Trophoblast cell (in vitro differentiated cells and primary cell): ENCODE data around the gene KIF21B.
A peak's percentile ranks its signal among the peaks of the same experiment; 100 is the strongest.

Experiments used
- DNase-seq, 2 donors: peaks; one replicate each; pipeline ENCODE4 v3.0.0-alpha.2; 2016
- H2AFZ ChIP-seq: 2 replicates; pipeline ENCODE4 v1.6.1; 2013; ENCODE audit warnings: low read length, moderate library complexity, mild to moderate bottlenecking; ENCODE audit not compliant: insufficient read depth, poor library complexity
- H2AK5ac ChIP-seq: 2 replicates; pipeline ENCODE4 v1.6.1; 2013; ENCODE audit warnings: mild to moderate bottlenecking, low read length
- H2BK120ac ChIP-seq: 2 replicates; pipeline ENCODE4 v1.6.1; 2013; ENCODE audit warnings: low read length, mild to moderate bottlenecking, moderate library complexity; ENCODE audit not compliant: insufficient read depth, poor library complexity
- H2BK12ac ChIP-seq: 2 replicates; pipeline ENCODE4 v1.6.1; 2013; ENCODE audit warnings: mild to moderate bottlenecking, low read length, moderate library complexity
- H2BK5ac ChIP-seq: 2 replicates; pipeline ENCODE4 v1.6.1; 2013; ENCODE audit warnings: low read length, low read depth, moderate library complexity, mild to moderate bottlenecking; ENCODE audit not compliant: poor library complexity
- H3K14ac ChIP-seq: 2 replicates; pipeline ENCODE4 v1.6.1; 2013; ENCODE audit warnings: mild to moderate bottlenecking, low read length
- H3K18ac ChIP-seq: 2 replicates; pipeline ENCODE4 v1.6.1; 2013; ENCODE audit warnings: mild to moderate bottlenecking, low read length
- H3K23ac ChIP-seq: 2 replicates; pipeline ENCODE4 v1.6.1; 2013; ENCODE audit warnings: low read length
- H3K27ac ChIP-seq: 2 replicates; pipeline ENCODE4 v1.5.1; 2013; ENCODE audit warnings: low read depth, mild to moderate bottlenecking, inconsistent platforms, low read length, moderate library complexity
- H3K27me3 ChIP-seq: 2 replicates; pipeline ENCODE4 v1.6.1; 2013; ENCODE audit warnings: inconsistent platforms, mild to moderate bottlenecking, low read length, moderate library complexity; ENCODE audit not compliant: insufficient read depth
- H3K36me3 ChIP-seq, 2 experiments: 1 replicate in 1 of 2; 2 replicates in 1 of 2; pipeline ENCODE4 v1.6.1; 2013; ENCODE audit warnings: low read length in 2 of 2, mild to moderate bottlenecking in 2 of 2, moderate library complexity in 1 of 2; ENCODE audit not compliant: insufficient read depth in 2 of 2, control insufficient read depth in 1 of 2
- H3K4ac ChIP-seq: 2 replicates; pipeline ENCODE4 v1.6.1; 2013; ENCODE audit warnings: low read depth, mild to moderate bottlenecking, low read length, moderate library complexity
- H3K4me1 ChIP-seq, 2 experiments: 1 replicate in 1 of 2; 2 replicates in 1 of 2; pipeline ENCODE4 v1.6.1; 2013; ENCODE audit warnings: low read length in 2 of 2, mild to moderate bottlenecking in 2 of 2, moderate library complexity in 1 of 2; ENCODE audit not compliant: insufficient read depth in 2 of 2, control insufficient read depth in 1 of 2
- H3K4me2 ChIP-seq: 2 replicates; pipeline ENCODE4 v1.6.1; 2013; ENCODE audit warnings: inconsistent platforms, mild to moderate bottlenecking, low read length, moderate library complexity
- H3K4me3 ChIP-seq: 2 replicates; pipeline ENCODE4 v1.5.1; 2013; ENCODE audit warnings: mild to moderate bottlenecking, low read depth, low read length, inconsistent platforms
- H3K79me1 ChIP-seq: one replicate; pipeline ENCODE4 v1.6.1; 2013; ENCODE audit warnings: low read length
- H3K79me2 ChIP-seq: 2 replicates; pipeline ENCODE4 v1.6.1; 2013; ENCODE audit warnings: low read length, mild to moderate bottlenecking; ENCODE audit not compliant: control insufficient read depth, insufficient read depth, poor library complexity
- H3K9ac ChIP-seq: 2 replicates; pipeline ENCODE4 v1.6.1; 2013; ENCODE audit warnings: mild to moderate bottlenecking, low read length
- H3K9me3 ChIP-seq: 2 replicates; pipeline ENCODE4 v1.6.1; 2013; ENCODE audit warnings: low read depth, mild to moderate bottlenecking, control low read depth, inconsistent platforms, low read length; ENCODE audit not compliant: insufficient read depth
- H4K12ac ChIP-seq: 2 replicates; pipeline ENCODE4 v1.6.1; 2013; ENCODE audit warnings: low read depth, mild to moderate bottlenecking, low read length, moderate library complexity
- H4K8ac ChIP-seq: 2 replicates; pipeline ENCODE4 v1.6.1; 2013; ENCODE audit warnings: low read depth, mild to moderate bottlenecking, low read length, moderate library complexity
- H4K91ac ChIP-seq: one replicate; pipeline ENCODE4 v1.6.1; 2013; ENCODE audit warnings: low read depth, mild to moderate bottlenecking, low read length, moderate library complexity
- WGBS: extraction: QIAGEN DNeasy Blood & Tissue Kit; methylation state at CpG from one replicate; pipeline ENCODE4 v1.1.7; 2013; ENCODE audit warnings: missing lambda C conversion rate; ENCODE audit not compliant: insufficient read length, insufficient coverage; ENCODE audit errors: extremely low coverage; 5-methylcytosine and 5-hydroxymethylcytosine counted together

Gene KIF21B

DNA sequence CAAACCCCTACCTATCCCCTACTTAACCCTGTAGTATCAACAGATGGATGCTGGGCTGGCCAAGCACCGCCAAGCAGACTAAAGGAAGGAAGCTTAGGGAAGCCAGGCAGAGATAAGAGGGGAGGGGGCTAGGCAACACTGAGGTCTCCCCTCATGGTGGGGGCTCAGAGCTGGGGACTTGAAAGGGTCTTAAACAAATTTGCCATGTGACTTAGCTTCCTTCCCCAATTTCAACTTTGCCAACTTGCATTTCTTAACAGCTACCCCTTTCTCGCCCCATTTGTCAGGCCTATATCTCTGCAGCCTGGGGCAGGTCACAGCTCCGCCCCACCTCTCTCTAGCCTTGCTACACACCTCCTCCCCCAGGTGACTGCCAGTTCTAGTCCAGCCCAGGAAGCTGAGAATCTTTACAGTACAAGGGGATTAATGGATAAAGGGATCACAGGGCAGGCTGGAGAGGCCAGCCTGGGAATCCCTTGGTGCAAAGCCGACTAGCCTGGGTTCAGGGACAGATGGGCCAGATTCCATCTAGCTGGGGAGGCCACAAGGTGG, 3.4 kb downstream of the KIF21B start:
- no peak overlapping the region for H4K91ac ChIP-seq
- DNase-seq, result no peak
- H3K4me1 ChIP-seq, result peaks cover 3 to 4% of the 10 kb centered on the region in 2 experiments
- H2BK120ac ChIP-seq, result no peak overlapping the region
- no peak overlapping the region for H4K8ac ChIP-seq
- H3K4ac ChIP-seq, result no peak overlapping the region
- no peak overlapping the region for H3K4me2 ChIP-seq
- H3K27me3 ChIP-seq, result peaks cover 15% of the 10 kb centered on the region
- H3K18ac ChIP-seq, result no peak overlapping the region
- no peak overlapping the region for H2BK5ac ChIP-seq
- H2AK5ac ChIP-seq, result no peak overlapping the region
- no peak overlapping the region for H2AFZ ChIP-seq
- H3K79me2 ChIP-seq, result no peaks in the 10 kb centered on the region
- peaks cover 1% of the 10 kb centered on the region for H3K79me1 ChIP-seq
- H3K14ac ChIP-seq, result no peak overlapping the region
- H3K23ac ChIP-seq, result no peak overlapping the region
- H4K12ac ChIP-seq, result no peak overlapping the region
- no peak overlapping the region for H3K4me3 ChIP-seq
- WGBS, result no CpG with 5 or more reads among the region's 4 CpGs
- no peak overlapping the region for H2BK12ac ChIP-seq
- H3K27ac ChIP-seq, result no peak overlapping the region
- no peaks in the 10 kb centered on the region for H3K36me3 ChIP-seq
- no peak overlapping the region for H3K9ac ChIP-seq
- H3K9me3 ChIP-seq, result no peaks in the 10 kb centered on the region

DNA sequence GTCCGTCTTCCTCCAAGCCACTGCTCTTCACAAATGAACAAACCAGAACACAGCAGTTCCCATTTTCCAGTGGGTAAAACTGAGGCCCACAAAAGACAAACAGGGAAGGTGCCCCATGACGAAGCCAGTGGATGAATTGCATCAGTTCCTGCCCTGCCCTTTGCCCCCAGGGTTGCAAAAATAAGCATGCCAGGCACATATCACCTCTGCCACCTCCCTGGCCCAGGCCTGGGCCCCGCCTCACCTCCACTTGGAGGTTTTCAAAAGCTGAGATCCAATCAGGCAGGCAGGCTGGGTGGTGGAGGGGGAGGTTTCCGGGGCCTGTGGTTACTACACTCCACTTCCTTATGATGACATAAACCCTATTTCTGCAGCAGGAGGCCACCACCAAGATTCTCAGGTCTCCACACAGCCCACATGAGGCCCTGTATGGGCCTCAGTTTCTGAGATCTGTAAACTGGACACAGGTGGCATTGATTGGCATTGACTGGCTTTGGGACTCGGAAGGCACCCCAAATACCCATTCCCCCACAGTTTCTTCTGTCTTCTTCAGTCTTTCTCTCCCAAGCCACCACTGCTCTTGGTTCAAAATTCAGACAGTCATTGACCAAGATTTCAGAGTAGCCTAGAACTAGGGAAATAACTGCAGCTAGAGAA, 4.1 kb downstream of the KIF21B start:
- Histone ChIP-seq H3K4me2 (no peak overlapping the region), H3K79me2 (no peaks in the 10 kb centered on the region), H4K12ac (no peak overlapping the region), H2AFZ (no peak overlapping the region), H3K14ac (no peak overlapping the region), H3K23ac (no peak overlapping the region), H3K27ac (no peak overlapping the region), H3K36me3 (no peaks in the 10 kb centered on the region), H3K4me3 (no peak overlapping the region), H2BK5ac (no peak overlapping the region), H2AK5ac (no peak overlapping the region), H3K4me1 (peaks cover 3 to 4% of the 10 kb centered on the region in 2 experiments), H3K79me1 (peaks cover 1% of the 10 kb centered on the region), H3K9ac (no peak overlapping the region), H4K8ac (no peak overlapping the region), H3K27me3 (peaks cover 15% of the 10 kb centered on the region), H2BK120ac (no peak overlapping the region), H3K9me3 (no peaks in the 10 kb centered on the region), H4K91ac (no peak overlapping the region), H3K18ac (no peak overlapping the region), H3K4ac (no peak overlapping the region), H2BK12ac (no peak overlapping the region)
- WGBS, result no CpG with 5 or more reads among the region's 5 CpGs
- peak in 1 of 2 donors; percentile 19 for DNase-seq

DNA sequence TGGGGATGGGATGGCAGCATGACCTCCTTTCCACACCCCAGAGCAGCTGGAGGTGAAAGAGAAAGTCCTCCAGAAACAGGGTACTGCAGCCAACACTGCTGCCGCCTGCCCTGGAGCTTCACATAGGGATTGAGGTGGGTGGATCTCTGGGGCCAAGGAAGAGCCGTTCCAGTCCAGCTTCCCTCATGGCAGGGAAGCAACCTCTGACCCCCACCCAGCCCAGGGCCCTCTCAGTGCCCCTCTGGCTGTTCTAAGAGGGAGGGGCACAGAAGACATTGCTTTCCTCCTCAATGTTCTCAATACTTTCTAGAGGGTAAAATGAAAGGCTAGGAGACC, 5.7 kb downstream of the KIF21B start:
- peaks cover 0 to 2% of the 10 kb centered on the region in 2 experiments for H3K4me1 ChIP-seq
- H2BK120ac ChIP-seq, result no peak overlapping the region
- DNase-seq, result no peak
- H3K9me3 ChIP-seq, result no peaks in the 10 kb centered on the region
- no peak overlapping the region for H4K12ac ChIP-seq
- H3K4me2 ChIP-seq, result no peak overlapping the region
- no peak overlapping the region for H3K9ac ChIP-seq
- WGBS, result no CpG with 5 or more reads among the region's 2 CpGs
- H3K79me2 ChIP-seq, result no peaks in the 10 kb centered on the region
- no peaks in the 10 kb centered on the region for H3K36me3 ChIP-seq
- no peak overlapping the region for H2AK5ac ChIP-seq
- no peak overlapping the region for H2AFZ ChIP-seq
- no peak overlapping the region for H3K4ac ChIP-seq
- no peak overlapping the region for H3K27ac ChIP-seq
- H2BK5ac ChIP-seq, result no peak overlapping the region
- H4K91ac ChIP-seq, result no peak overlapping the region
- no peak overlapping the region for H3K18ac ChIP-seq
- H3K14ac ChIP-seq, result no peak overlapping the region
- no peak overlapping the region for H3K23ac ChIP-seq
- H3K79me1 ChIP-seq, result no peaks in the 10 kb centered on the region
- H2BK12ac ChIP-seq, result no peak overlapping the region
- no peak overlapping the region for H4K8ac ChIP-seq
- H3K4me3 ChIP-seq, result no peak overlapping the region
- H3K27me3 ChIP-seq, result peaks cover 10% of the 10 kb centered on the region

DNA sequence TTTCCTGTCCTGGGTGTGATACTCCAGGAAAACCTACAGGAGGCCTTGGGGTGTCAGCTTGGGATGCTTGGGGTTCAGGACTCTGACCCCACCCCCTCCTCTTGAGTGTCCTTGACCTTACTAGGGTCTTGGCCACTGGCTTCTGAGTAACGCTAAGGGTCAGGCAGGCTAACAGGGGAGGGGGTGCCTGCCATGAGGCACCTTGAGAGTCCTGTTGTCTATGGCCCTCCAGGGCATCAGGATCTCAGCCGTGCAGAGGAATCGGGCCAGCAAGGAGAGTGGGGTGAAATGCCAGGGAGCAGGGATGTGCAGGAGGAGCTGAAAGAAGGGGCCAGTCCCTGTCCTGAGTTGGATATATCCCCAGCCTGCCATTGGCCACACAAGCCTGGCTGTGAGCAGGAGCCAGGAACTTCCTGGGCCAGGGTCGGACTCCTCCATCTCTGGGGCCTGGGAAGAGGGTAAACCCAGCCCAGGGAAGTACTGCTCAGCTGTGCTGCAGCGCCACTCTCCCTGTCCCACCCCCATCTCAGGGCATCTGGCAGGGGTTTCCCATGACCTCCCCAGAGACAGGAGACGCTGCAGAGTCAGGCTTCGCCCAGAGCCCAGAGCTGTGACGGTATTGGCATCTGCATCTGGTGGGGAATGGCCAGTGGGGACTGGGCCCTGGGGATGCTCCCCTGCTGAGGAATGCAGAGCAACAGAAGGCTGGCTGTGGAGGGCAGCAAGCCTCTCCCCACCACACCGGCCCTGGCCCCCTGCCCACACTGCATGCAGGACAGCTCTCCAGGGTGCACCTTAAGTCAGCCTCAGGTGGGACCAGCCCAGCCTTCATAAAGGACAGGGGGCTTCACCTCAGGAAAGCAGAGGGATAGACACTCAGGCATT, 6.3 kb downstream of the KIF21B start:
- H2BK12ac ChIP-seq, result no peak overlapping the region
- H4K91ac ChIP-seq, result no peak overlapping the region
- no peak overlapping the region for H3K27ac ChIP-seq
- H2BK120ac ChIP-seq, result no peak overlapping the region
- H2BK5ac ChIP-seq, result no peak overlapping the region
- H3K36me3 ChIP-seq, result no peaks in the 10 kb centered on the region
- H3K79me1 ChIP-seq, result no peaks in the 10 kb centered on the region
- H3K4me1 ChIP-seq, result no peaks in the 10 kb centered on the region
- H3K23ac ChIP-seq, result no peak overlapping the region
- H4K12ac ChIP-seq, result no peak overlapping the region
- H3K4me2 ChIP-seq, result no peak overlapping the region
- DNase-seq, result no peak
- no peak overlapping the region for H3K4ac ChIP-seq
- no peaks in the 10 kb centered on the region for H3K9me3 ChIP-seq
- no peaks in the 10 kb centered on the region for H3K79me2 ChIP-seq
- no peak overlapping the region for H2AFZ ChIP-seq
- no peak overlapping the region for H4K8ac ChIP-seq
- H3K27me3 ChIP-seq, result peaks cover 4% of the 10 kb centered on the region
- H3K18ac ChIP-seq, result no peak overlapping the region
- H2AK5ac ChIP-seq, result no peak overlapping the region
- no peak overlapping the region for H3K9ac ChIP-seq
- H3K14ac ChIP-seq, result no peak overlapping the region
- H3K4me3 ChIP-seq, result no peak overlapping the region
- WGBS, result no CpG with 5 or more reads among the region's 9 CpGs
